ENCODE data around the gene DUSP14. TPM values are rescaled to one million over a fixed set of nuclear protein-coding genes. Genes with fewer than 3 reads are reported as not detected.

The DUSP14 gene
- total and polyA plus RNA-seq, 2 of the 8 experiments (the other 6 are each of a cell fraction or from before 2014, with no cell fraction given), result 22.1 to 37.9 TPM

GRCh38 chr17:37502009-37502936, 12.6 kb downstream of the DUSP14 start (continued):
- TF ChIP-seq CHD7 (IDR thresholded peaks at IDR 0.05; ENCODE audit: insufficient replicate concordance, low read length) (no peak), SP4 (IDR thresholded peaks at IDR 0.05; ENCODE audit: low read length) (no peak), JUND (IDR thresholded peaks at IDR 0.05; ENCODE audit: low read length) (no peak), GTF2F1 (IDR thresholded peaks at IDR 0.05; ENCODE audit: borderline replicate concordance, low read depth, low read length) (no peak), NANOG (IDR thresholded peaks at IDR 0.05; ENCODE audit: insufficient read depth, low read depth, low read length, poor library complexity, severe bottlenecking) (no peak)
- TF ChIP-seq, protein P1, sequence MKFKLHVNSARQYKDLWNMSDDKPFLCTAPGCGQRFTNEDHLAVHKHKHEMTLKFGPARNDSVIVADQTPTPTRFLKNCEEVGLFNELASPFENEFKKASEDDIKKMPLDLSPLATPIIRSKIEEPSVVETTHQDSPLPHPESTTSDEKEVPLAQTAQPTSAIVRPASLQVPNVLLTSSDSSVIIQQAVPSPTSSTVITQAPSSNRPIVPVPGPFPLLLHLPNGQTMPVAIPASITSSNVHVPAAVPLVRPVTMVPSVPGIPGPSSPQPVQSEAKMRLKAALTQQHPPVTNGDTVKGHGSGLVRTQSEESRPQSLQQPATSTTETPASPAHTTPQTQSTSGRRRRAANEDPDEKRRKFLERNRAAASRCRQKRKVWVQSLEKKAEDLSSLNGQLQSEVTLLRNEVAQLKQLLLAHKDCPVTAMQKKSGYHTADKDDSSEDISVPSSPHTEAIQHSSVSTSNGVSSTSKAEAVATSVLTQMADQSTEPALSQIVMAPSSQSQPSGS (IDR thresholded peaks at IDR 0.05; ENCODE audit: low read length), result no peak
